ENCODE measurements around the gene DIP2B. TPM values are rescaled to one million over a fixed set of nuclear protein-coding genes. Genes with fewer than 3 reads are reported as not detected.

DIP2B gene
- total and polyA plus RNA-seq, 2 donors (not counting 1 experiment from before 2014, with no cell fraction given) = 12.6 to 21.0 TPM

DNA sequence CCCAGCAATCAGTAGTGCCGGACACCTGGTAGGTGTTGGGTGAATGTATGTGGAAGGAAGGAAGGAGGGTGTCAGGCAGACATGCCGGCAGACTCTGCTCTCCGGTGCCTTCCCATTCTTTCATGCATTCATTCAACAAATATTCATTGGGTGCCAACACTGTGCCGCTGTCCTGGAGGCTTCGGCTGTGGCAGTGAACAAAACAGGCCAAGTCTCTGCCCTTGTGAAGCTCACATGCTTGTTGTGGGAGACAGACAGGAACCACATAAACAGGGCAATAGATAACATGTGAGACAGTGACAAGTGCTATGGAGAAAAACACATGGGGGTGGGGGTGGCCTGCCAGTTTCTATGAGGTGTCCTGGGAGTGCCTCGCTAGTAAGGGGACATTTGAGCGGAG lies 202.6 kb downstream of the DIP2B start:
- H3K79me2 ChIP-seq (ENCODE audit: control insufficient read depth, insufficient read depth, low read length) = no peaks in the 10 kb centered on the region
- H3K4me1 ChIP-seq (ENCODE audit: control insufficient read depth, extremely low read depth, insufficient read depth, low read length) = no peaks in the 10 kb centered on the region
- no peak for DNase-seq (ENCODE audit: low read depth in 2 of 2)
- peaks cover 2% of the 10 kb centered on the region for H3K36me3 ChIP-seq (ENCODE audit: control insufficient read depth, insufficient read depth, low read length)
- no peaks in the 10 kb centered on the region for H3K9me3 ChIP-seq (ENCODE audit: control insufficient read depth, insufficient read depth, low read depth, low read length)
- H3K4me2 ChIP-seq (ENCODE audit: extremely low read depth, insufficient read depth, low read length) = no peak overlapping the region
- no peak overlapping the region for H3K9ac ChIP-seq (ENCODE audit: insufficient read depth, low read length)
- no peak overlapping the region for H3K4me3 ChIP-seq (replicated peaks in 1 of 4; ENCODE audit: control extremely low read depth in 1 of 4, insufficient read depth in 1 of 4, low read depth in 3 of 4, low read length in 4 of 4)
- no peaks in the 10 kb centered on the region for H3K27me3 ChIP-seq (ENCODE audit: control insufficient read depth, insufficient read depth, low read length)
- H3K27ac ChIP-seq (ENCODE audit: insufficient read depth, low read length) = no peak overlapping the region
- no peak overlapping the region for H2AFZ ChIP-seq (ENCODE audit: low read length)
- H4K20me1 ChIP-seq (ENCODE audit: control insufficient read depth, extremely low read depth, insufficient read depth, low read length) = no peaks in the 10 kb centered on the region
- TF ChIP-seq, protein P1, sequence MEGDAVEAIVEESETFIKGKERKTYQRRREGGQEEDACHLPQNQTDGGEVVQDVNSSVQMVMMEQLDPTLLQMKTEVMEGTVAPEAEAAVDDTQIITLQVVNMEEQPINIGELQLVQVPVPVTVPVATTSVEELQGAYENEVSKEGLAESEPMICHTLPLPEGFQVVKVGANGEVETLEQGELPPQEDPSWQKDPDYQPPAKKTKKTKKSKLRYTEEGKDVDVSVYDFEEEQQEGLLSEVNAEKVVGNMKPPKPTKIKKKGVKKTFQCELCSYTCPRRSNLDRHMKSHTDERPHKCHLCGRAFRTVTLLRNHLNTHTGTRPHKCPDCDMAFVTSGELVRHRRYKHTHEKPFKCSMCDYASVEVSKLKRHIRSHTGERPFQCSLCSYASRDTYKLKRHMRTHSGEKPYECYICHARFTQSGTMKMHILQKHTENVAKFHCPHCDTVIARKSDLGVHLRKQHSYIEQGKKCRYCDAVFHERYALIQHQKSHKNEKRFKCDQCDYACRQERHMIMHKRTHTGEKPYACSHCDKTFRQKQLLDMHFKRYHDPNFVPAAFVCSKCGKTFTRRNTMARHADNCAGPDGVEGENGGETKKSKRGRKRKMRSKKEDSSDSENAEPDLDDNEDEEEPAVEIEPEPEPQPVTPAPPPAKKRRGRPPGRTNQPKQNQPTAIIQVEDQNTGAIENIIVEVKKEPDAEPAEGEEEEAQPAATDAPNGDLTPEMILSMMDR (conservative IDR thresholded peaks at IDR 0.05 in 1 of 2, IDR thresholded peaks at IDR 0.05 in 1 of 2; ENCODE audit: low read depth in 1 of 2, low read length in 2 of 2) = no peak
- no peak for TF ChIP-seq EZH2 (IDR thresholded peaks at IDR 0.05; ENCODE audit: low read length, missing control alignments)

DNA sequence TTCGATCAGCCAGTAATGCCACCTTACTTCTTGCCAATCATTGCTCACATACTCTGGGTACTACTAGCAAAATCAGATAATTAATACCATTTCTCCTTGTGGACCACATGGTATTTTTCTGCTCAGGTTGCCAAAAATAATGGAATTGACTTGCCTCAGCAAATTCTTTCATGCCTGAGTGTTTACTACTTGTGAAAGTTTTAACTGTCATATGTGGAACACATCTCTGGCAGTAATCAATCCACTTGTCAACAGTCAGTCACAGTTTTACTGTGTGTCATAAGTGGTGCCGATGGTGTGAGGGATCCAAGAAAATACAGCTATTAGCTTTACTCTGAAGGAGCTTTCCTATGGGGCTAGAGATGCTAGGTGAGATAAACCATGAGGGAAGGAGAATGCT lies 203.8 kb downstream of the DIP2B start:
- H3K4me2 ChIP-seq (ENCODE audit: extremely low read depth, insufficient read depth, low read length) = no peak overlapping the region
- H3K27me3 ChIP-seq (ENCODE audit: control insufficient read depth, insufficient read depth, low read length) = no peaks in the 10 kb centered on the region
- H4K20me1 ChIP-seq (ENCODE audit: control insufficient read depth, extremely low read depth, insufficient read depth, low read length) = no peaks in the 10 kb centered on the region
- H3K9me3 ChIP-seq (ENCODE audit: control insufficient read depth, insufficient read depth, low read depth, low read length) = no peaks in the 10 kb centered on the region
- peaks cover 2% of the 10 kb centered on the region for H3K36me3 ChIP-seq (ENCODE audit: control insufficient read depth, insufficient read depth, low read length)
- H3K27ac ChIP-seq (ENCODE audit: insufficient read depth, low read length) = no peak overlapping the region
- no peaks in the 10 kb centered on the region for H3K4me1 ChIP-seq (ENCODE audit: control insufficient read depth, extremely low read depth, insufficient read depth, low read length)
- H3K79me2 ChIP-seq (ENCODE audit: control insufficient read depth, insufficient read depth, low read length) = no peaks in the 10 kb centered on the region
- no peak for TF ChIP-seq EZH2 (IDR thresholded peaks at IDR 0.05; ENCODE audit: low read length, missing control alignments)
- TF ChIP-seq, protein P1 (conservative IDR thresholded peaks at IDR 0.05 in 1 of 2, IDR thresholded peaks at IDR 0.05 in 1 of 2; ENCODE audit: low read depth in 1 of 2, low read length in 2 of 2) = no peak
- no peak overlapping the region for H3K4me3 ChIP-seq (replicated peaks in 1 of 4; ENCODE audit: control extremely low read depth in 1 of 4, insufficient read depth in 1 of 4, low read depth in 3 of 4, low read length in 4 of 4)
- H3K9ac ChIP-seq (ENCODE audit: insufficient read depth, low read length) = no peak overlapping the region
- DNase-seq (ENCODE audit: low read depth in 2 of 2) = no peak
- H2AFZ ChIP-seq (ENCODE audit: low read length) = no peak overlapping the region

DNA sequence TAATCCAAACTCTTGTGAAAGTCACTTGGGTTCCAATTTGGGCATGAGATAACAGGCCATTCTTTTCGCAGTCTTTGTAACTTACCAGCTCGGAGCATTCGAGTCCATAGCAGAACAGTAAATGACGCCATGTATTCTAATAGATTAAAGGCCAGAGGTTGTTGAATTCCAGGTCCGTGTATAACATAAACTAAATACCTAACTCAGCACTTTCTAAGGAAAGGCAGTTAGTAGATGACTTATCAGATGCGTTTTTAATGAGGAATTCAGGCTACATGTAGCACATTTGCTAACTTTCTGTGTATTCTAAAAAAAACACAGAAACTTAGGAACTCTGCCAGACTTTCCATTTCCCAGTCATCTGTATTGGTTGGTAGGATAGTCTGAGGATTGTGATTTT lies 206.3 kb downstream of the DIP2B start:
- Histone ChIP-seq H3K9ac (ENCODE audit: insufficient read depth, low read length) (no peak overlapping the region), H3K4me2 (ENCODE audit: extremely low read depth, insufficient read depth, low read length) (no peak overlapping the region), H4K20me1 (ENCODE audit: control insufficient read depth, extremely low read depth, insufficient read depth, low read length) (no peaks in the 10 kb centered on the region), H3K4me3 (replicated peaks in 1 of 4; ENCODE audit: control extremely low read depth in 1 of 4, insufficient read depth in 1 of 4, low read depth in 3 of 4, low read length in 4 of 4) (no peak overlapping the region), H3K27ac (ENCODE audit: insufficient read depth, low read length) (no peak overlapping the region), H3K9me3 (ENCODE audit: control insufficient read depth, insufficient read depth, low read depth, low read length) (no peaks in the 10 kb centered on the region), H3K79me2 (ENCODE audit: control insufficient read depth, insufficient read depth, low read length) (no peaks in the 10 kb centered on the region), H2AFZ (ENCODE audit: low read length) (no peak overlapping the region), H3K4me1 (ENCODE audit: control insufficient read depth, extremely low read depth, insufficient read depth, low read length) (no peaks in the 10 kb centered on the region), H3K27me3 (ENCODE audit: control insufficient read depth, insufficient read depth, low read length) (no peaks in the 10 kb centered on the region), H3K36me3 (ENCODE audit: control insufficient read depth, insufficient read depth, low read length) (no peaks in the 10 kb centered on the region)
- TF ChIP-seq, protein P1 (conservative IDR thresholded peaks at IDR 0.05 in 1 of 2, IDR thresholded peaks at IDR 0.05 in 1 of 2; ENCODE audit: low read depth in 1 of 2, low read length in 2 of 2) = no peak
- TF ChIP-seq EZH2 (IDR thresholded peaks at IDR 0.05; ENCODE audit: low read length, missing control alignments) = no peak
- no peak for DNase-seq (ENCODE audit: low read depth in 2 of 2)
